DOHH2 (cell line): ENCODE results near the gene CNTN5.

Experiments
- H3F3A ChIP-seq: fragments of 200-600 bp; sonication (generic), shearing (Covaris generic); 2 replicates; pipeline ENCODE4 v1.6.0; 2016; ENCODE audit warnings: antibody characterized with exemption, mild to moderate bottlenecking; ENCODE audit not compliant: control insufficient read depth, insufficient read depth
- H3K27ac ChIP-seq: fragments of 200-600 bp; sonication (generic); 2 replicates; pipeline ENCODE4 v1.5.1; 2014; ENCODE audit warnings: low read depth, mild to moderate bottlenecking, low read length, moderate library complexity
- H3K27me3 ChIP-seq: fragments of 200-600 bp; sonication (generic); 2 replicates; pipeline ENCODE4 v1.6.1; 2014; ENCODE audit warnings: mild to moderate bottlenecking, low read length, mixed read lengths; ENCODE audit not compliant: control insufficient read depth
- H3K36me3 ChIP-seq: fragments of 200-600 bp; sonication (generic); 2 replicates; pipeline ENCODE4 v1.6.1; 2014; ENCODE audit warnings: mild to moderate bottlenecking, low read length, moderate library complexity, mixed read lengths; ENCODE audit not compliant: control insufficient read depth
- H3K4me1 ChIP-seq: fragments of 200-600 bp; sonication (generic); 2 replicates; pipeline ENCODE4 v1.6.1; 2014; ENCODE audit warnings: mild to moderate bottlenecking, low read length, mixed read lengths; ENCODE audit not compliant: control insufficient read depth
- H3K4me2 ChIP-seq: fragments of 200-600 bp; sonication (generic); 2 replicates; pipeline ENCODE4 v1.6.0; 2014; ENCODE audit warnings: mild to moderate bottlenecking, low read length, moderate library complexity
- H3K4me3 ChIP-seq: fragments of 200-600 bp; sonication (generic); 2 replicates; pipeline ENCODE4 v1.5.1; 2014; ENCODE audit warnings: mild to moderate bottlenecking, low read length, mixed read lengths
- H3K79me2 ChIP-seq: fragments of 200-600 bp; sonication (generic); 2 replicates; pipeline ENCODE4 v1.6.1; 2014; ENCODE audit warnings: mild to moderate bottlenecking, low read length, mixed read lengths; ENCODE audit not compliant: control insufficient read depth
- H3K9me2 ChIP-seq: fragments of 200-600 bp; sonication (generic); replicated peaks from 2 replicates; pipeline ENCODE4 v1.6.1; 2014; ENCODE audit warnings: mild to moderate bottlenecking, low read length, mixed read lengths; ENCODE audit not compliant: control insufficient read depth
- H3K9me3 ChIP-seq: fragments of 200-600 bp; sonication (generic); 2 replicates; pipeline ENCODE4 v1.6.1; 2014; ENCODE audit warnings: antibody characterized with exemption, low read length, mixed read lengths; ENCODE audit not compliant: control insufficient read depth, insufficient read depth
- H4K20me1 ChIP-seq: fragments of 200-600 bp; sonication (generic); 2 replicates; pipeline ENCODE4 v1.6.0; 2014; ENCODE audit warnings: low read depth, mild to moderate bottlenecking, antibody characterized with exemption, low read length, moderate library complexity; ENCODE audit not compliant: control insufficient read depth, insufficient read depth
- EZH2phosphoT487 ChIP-seq: fragments of 200-600 bp; sonication (generic); IDR thresholded peaks from 2 replicates; pipeline ENCODE4 v1.6.1; 2017; ENCODE audit warnings: borderline replicate concordance, mild to moderate bottlenecking, antibody characterized with exemption, low read length, moderate library complexity, mixed read lengths
- TF ChIP-seq, protein P1 (sequence below): fragments of 200-600 bp; sonication (generic); IDR thresholded peaks from one replicate; pipeline ENCODE4 v1.5.1; 2014; ENCODE audit warnings: antibody characterized with exemption, mild to moderate bottlenecking, low read depth, low read length; ENCODE audit not compliant: poor library complexity, severe bottlenecking

Gene CNTN5

DNA sequence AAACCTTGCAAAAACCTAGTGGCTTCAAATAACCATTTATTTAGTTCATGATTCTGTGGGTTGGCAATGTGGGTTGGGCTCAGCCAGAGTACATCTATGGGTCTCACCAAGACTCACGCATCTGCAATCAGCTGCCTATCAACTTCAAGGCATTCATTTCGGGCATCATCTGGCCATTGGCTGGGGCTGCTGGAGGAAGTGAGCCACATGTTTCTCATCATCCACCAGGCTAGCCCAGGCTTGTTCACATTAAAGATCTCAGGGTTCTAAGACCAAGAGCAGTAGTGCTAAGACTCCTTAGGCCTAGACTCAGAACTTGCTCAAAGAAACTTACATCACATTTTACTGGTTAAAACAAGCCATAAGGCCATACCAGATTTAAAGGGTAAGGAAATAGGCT, 1187.5 kb downstream of the CNTN5 start:
- no peaks in the 10 kb centered on the region for H3K9me3 ChIP-seq
- no peak overlapping the region for H3K27ac ChIP-seq
- H3K27me3 ChIP-seq: no peaks in the 10 kb centered on the region
- TF ChIP-seq, protein P1, sequence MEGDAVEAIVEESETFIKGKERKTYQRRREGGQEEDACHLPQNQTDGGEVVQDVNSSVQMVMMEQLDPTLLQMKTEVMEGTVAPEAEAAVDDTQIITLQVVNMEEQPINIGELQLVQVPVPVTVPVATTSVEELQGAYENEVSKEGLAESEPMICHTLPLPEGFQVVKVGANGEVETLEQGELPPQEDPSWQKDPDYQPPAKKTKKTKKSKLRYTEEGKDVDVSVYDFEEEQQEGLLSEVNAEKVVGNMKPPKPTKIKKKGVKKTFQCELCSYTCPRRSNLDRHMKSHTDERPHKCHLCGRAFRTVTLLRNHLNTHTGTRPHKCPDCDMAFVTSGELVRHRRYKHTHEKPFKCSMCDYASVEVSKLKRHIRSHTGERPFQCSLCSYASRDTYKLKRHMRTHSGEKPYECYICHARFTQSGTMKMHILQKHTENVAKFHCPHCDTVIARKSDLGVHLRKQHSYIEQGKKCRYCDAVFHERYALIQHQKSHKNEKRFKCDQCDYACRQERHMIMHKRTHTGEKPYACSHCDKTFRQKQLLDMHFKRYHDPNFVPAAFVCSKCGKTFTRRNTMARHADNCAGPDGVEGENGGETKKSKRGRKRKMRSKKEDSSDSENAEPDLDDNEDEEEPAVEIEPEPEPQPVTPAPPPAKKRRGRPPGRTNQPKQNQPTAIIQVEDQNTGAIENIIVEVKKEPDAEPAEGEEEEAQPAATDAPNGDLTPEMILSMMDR: no peak
- no peak for TF ChIP-seq EZH2phosphoT487
- H3F3A ChIP-seq: no peaks in the 10 kb centered on the region
- H3K36me3 ChIP-seq: no peaks in the 10 kb centered on the region
- no peak overlapping the region for H3K4me3 ChIP-seq
- no peaks in the 10 kb centered on the region for H3K9me2 ChIP-seq
- no peaks in the 10 kb centered on the region for H4K20me1 ChIP-seq
- no peak overlapping the region for H3K4me2 ChIP-seq
- no peaks in the 10 kb centered on the region for H3K4me1 ChIP-seq
- H3K79me2 ChIP-seq: no peaks in the 10 kb centered on the region

DNA sequence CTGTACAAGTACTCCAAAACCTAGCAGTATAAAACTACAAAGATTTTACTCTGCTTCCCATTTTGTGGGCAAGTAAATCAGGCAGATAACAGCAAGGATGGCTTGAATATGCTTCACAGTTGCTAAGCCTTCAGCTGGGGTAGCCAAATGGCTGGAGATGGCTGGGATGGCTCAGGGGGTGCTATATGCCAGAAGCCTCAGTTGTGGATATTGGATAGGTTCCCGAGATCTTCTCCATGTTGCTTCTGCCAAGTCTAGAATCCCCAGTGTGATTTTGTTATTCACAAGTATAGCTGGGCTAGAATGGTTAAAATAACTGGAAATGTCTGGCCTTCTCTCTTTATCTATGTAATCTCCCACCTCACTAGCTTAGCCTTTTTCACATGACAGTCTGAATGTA, 1194.0 kb downstream of the CNTN5 start:
- Histone ChIP-seq H3K9me3 (no peaks in the 10 kb centered on the region), H3K27me3 (no peaks in the 10 kb centered on the region), H3K9me2 (no peaks in the 10 kb centered on the region), H3K4me1 (no peaks in the 10 kb centered on the region), H3K27ac (no peak overlapping the region), H3K36me3 (no peaks in the 10 kb centered on the region), H3K4me2 (no peak overlapping the region), H3K4me3 (no peak overlapping the region), H3F3A (no peaks in the 10 kb centered on the region), H3K79me2 (no peaks in the 10 kb centered on the region), H4K20me1 (no peaks in the 10 kb centered on the region)
- no peak for TF ChIP-seq EZH2phosphoT487
- TF ChIP-seq, protein P1: no peak

DNA sequence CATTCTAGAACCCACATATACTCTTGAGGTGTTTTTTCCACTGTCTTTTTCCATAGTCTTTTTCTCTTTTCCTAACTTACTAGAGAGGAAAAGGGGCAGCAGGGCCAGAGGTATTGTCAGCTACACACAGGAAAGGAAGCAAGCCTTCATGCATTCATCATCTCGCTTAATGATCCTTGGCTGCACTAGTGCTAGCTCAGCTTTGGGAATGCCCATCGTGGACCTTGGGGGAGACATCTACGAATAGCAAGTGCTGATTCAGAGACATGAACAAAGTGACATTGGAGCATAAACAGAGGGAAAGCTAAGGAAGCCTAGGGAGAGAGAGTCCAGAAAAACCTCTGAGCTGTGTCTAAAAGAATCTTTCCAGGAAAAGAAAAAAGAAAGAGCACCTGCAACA, 1200.1 kb downstream of the CNTN5 start:
- H3K27ac ChIP-seq: no peak overlapping the region
- H3K4me1 ChIP-seq: no peaks in the 10 kb centered on the region
- no peaks in the 10 kb centered on the region for H4K20me1 ChIP-seq
- H3F3A ChIP-seq: no peaks in the 10 kb centered on the region
- H3K9me3 ChIP-seq: no peaks in the 10 kb centered on the region
- no peaks in the 10 kb centered on the region for H3K9me2 ChIP-seq
- H3K79me2 ChIP-seq: no peaks in the 10 kb centered on the region
- H3K4me2 ChIP-seq: no peak overlapping the region
- TF ChIP-seq, protein P1: no peak
- TF ChIP-seq EZH2phosphoT487: no peak
- no peaks in the 10 kb centered on the region for H3K27me3 ChIP-seq
- H3K36me3 ChIP-seq: no peaks in the 10 kb centered on the region
- no peak overlapping the region for H3K4me3 ChIP-seq

DNA sequence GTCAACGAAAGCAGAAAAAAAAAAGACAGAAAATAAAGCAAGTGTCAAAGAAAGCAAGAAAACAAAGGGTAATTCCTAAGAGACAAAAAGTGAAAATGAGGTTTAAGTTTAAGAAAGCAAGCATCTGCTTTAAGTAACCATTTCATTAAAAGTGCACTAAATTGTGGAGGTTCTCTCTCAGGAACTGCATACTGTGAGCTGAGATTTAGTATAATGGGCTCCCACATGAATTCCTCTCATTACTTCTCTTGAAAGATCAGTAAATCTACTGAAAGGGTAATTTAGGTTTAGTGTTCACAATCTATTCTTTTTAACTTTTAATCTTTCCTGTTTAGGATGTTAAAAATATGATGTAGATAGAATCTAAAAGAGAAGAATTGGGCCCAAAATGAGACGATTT, 1201.0 kb downstream of the CNTN5 start:
- Histone ChIP-seq H3F3A (no peaks in the 10 kb centered on the region), H3K9me2 (no peaks in the 10 kb centered on the region), H3K27me3 (no peaks in the 10 kb centered on the region), H3K27ac (no peak overlapping the region), H3K9me3 (no peaks in the 10 kb centered on the region; the same call in 1 of the 2 replicates), H3K36me3 (no peaks in the 10 kb centered on the region), H3K4me3 (no peak overlapping the region), H3K79me2 (no peaks in the 10 kb centered on the region), H3K4me2 (no peak overlapping the region), H3K4me1 (no peaks in the 10 kb centered on the region), H4K20me1 (no peaks in the 10 kb centered on the region)
- TF ChIP-seq, protein P1: no peak
- TF ChIP-seq EZH2phosphoT487: no peak
